Peyer's patch (tissue), 4 donors: ENCODE data around the gene KRTAP22-2.

ENCODE experiments used
- POLR2A ChIP-seq, 2 donors: fragments of 450-650 bp; IDR thresholded peaks; one replicate each; pipeline ENCODE4 v1.5.1; 2017; ENCODE audit warnings: antibody characterized with exemption in 2 of 2, mild to moderate bottlenecking in 2 of 2, moderate library complexity in 2 of 2
- TF ChIP-seq, protein P1 (sequence below), 6 experiments: fragments of 450-650 bp in 4 of 6; fragments of 200-600 bp in 2 of 6; sonication (generic) in 1 of 6; IDR thresholded peaks; one replicate each; pipeline ENCODE4 v1.5.1; 2017 to 2019; ENCODE audit warnings: antibody characterized with exemption in 6 of 6, mild to moderate bottlenecking in 3 of 6, moderate library complexity in 1 of 6

DNA sequence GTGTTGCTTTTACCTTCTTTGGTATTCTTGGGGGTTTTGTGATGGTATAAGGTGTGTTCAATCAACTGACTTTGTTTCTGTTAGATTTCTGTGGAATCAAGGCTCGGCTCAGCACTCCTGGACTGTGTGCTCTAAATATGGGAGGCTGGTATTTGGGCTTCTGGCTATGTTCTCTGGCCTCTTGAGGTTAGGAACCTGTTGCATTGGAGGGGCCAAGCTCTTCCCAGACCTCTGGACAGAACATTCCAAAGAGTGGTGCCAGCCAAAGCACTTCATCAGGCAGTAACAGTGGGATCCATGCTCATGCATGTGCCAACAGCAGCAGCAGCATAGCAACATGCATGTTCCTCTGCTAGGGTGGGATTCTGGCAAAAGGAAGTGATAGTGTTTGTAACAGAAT, 37.4 kb downstream of the KRTAP22-2 start:
- TF ChIP-seq, protein P1, sequence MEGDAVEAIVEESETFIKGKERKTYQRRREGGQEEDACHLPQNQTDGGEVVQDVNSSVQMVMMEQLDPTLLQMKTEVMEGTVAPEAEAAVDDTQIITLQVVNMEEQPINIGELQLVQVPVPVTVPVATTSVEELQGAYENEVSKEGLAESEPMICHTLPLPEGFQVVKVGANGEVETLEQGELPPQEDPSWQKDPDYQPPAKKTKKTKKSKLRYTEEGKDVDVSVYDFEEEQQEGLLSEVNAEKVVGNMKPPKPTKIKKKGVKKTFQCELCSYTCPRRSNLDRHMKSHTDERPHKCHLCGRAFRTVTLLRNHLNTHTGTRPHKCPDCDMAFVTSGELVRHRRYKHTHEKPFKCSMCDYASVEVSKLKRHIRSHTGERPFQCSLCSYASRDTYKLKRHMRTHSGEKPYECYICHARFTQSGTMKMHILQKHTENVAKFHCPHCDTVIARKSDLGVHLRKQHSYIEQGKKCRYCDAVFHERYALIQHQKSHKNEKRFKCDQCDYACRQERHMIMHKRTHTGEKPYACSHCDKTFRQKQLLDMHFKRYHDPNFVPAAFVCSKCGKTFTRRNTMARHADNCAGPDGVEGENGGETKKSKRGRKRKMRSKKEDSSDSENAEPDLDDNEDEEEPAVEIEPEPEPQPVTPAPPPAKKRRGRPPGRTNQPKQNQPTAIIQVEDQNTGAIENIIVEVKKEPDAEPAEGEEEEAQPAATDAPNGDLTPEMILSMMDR (IDR thresholded peaks at IDR 0.05), result no peak
- TF ChIP-seq POLR2A (IDR thresholded peaks at IDR 0.05), result no peak
